ENCODE data around the gene HOXB2.

Gene HOXB2

DNA sequence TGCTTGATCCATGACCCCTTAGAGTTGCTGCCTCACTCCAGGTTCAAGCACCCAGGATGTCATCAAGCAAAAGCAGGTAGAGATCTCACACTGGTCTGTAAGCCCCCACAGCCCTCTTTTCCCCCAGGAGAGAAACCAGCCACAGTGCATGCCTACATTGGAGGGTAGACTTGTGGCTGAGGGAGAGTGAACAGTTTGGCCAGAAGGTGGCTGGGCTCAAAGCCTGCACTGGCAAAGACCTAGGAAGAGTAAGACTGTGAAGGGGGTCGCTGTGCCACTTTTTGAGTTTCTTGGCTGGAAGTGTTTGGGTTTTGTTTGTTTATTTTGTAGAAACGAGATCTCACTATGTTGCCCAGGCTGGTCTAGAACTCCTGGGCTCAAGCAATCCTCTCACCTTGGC, 42.6 kb downstream of the HOXB2 start:
- Histone ChIP-seq H3K4me2 (ENCODE audit: low read depth, low read length, poor library complexity, severe bottlenecking) (no peak overlapping the region), H3K27me3 (ENCODE audit: low read length) (no peaks in the 10 kb centered on the region), H3F3A (ENCODE audit: insufficient read depth) (no peaks in the 10 kb centered on the region), H2AFZ (ENCODE audit: low read depth, low read length, severe bottlenecking) (no peak overlapping the region), H3K4me3 (ENCODE audit: insufficient read depth, low read length, poor library complexity, severe bottlenecking) (no peak overlapping the region), H3K9me3 (ENCODE audit: insufficient read depth, low read length) (no peaks in the 10 kb centered on the region), H3K9ac (ENCODE audit: low read length) (no peak overlapping the region), H3K79me2 (ENCODE audit: insufficient read depth, low read length) (no peaks in the 10 kb centered on the region), H3K9me2 (replicated peaks; ENCODE audit: insufficient read depth, low read length) (no peaks in the 10 kb centered on the region), H3K36me3 (ENCODE audit: low read length) (no peaks in the 10 kb centered on the region), H4K20me1 (ENCODE audit: low read depth, low read length) (no peaks in the 10 kb centered on the region), H3K27ac (ENCODE audit: low read depth, low read length) (no peak overlapping the region)
- no peak for TF ChIP-seq EZH2phosphoT487 (conservative IDR thresholded peaks at IDR 0.05; ENCODE audit: low read length)
- TF ChIP-seq, protein P1, sequence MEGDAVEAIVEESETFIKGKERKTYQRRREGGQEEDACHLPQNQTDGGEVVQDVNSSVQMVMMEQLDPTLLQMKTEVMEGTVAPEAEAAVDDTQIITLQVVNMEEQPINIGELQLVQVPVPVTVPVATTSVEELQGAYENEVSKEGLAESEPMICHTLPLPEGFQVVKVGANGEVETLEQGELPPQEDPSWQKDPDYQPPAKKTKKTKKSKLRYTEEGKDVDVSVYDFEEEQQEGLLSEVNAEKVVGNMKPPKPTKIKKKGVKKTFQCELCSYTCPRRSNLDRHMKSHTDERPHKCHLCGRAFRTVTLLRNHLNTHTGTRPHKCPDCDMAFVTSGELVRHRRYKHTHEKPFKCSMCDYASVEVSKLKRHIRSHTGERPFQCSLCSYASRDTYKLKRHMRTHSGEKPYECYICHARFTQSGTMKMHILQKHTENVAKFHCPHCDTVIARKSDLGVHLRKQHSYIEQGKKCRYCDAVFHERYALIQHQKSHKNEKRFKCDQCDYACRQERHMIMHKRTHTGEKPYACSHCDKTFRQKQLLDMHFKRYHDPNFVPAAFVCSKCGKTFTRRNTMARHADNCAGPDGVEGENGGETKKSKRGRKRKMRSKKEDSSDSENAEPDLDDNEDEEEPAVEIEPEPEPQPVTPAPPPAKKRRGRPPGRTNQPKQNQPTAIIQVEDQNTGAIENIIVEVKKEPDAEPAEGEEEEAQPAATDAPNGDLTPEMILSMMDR (IDR thresholded peaks at IDR 0.05; ENCODE audit: insufficient read depth, low read length, poor library complexity, severe bottlenecking), result no peak

DNA sequence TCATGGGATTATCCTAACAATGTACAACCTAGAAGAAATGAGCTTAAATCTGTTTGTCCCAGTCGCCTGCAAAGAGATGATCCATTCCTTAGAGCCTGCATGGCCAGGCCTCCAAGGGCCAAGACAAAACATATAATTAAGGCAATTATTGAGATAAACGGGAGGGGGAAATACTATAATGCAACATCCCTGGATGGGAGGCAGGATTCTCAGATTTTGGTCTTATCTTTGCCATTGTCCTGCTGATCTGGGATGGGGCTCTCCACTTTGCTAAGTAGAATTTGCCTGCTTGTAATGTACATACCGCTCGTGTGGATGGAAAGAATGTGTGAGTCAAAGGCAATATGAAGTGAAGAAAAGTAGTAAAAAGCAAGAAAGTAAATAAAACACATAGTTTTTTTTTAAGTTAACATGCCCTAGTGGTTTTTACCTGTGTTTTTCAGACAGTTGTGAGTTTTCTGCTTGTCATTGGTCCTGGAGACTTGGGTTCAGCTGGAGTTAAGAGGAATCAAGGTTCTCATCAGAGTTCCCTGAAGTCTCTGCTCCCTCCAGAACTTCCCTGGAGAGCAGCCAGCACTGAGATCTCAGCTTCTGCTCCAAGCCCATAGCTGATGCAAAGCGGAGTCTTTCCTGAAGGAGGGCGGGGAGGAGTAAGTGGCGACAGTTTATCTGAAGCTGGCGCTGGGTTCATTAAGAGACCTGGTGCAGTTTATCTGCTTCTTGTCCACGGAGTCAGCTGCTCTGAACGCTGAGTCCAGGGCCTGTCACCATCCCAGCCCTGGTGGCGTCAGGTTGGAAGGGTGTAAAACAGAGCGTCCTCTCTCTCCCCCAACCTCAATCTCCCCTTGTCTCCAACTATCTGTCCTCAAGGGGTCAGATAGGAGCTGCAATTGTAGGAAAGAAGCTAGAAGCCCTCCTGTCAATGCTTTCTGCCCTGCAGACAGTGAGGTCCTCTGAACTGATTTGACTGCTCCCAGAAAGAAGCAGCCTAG, 44.2 kb downstream of the HOXB2 start:
- no peaks in the 10 kb centered on the region for H3K27me3 ChIP-seq (ENCODE audit: low read length)
- H3F3A ChIP-seq (ENCODE audit: insufficient read depth), result no peaks in the 10 kb centered on the region
- no peak overlapping the region for H3K9ac ChIP-seq (ENCODE audit: low read length)
- no peaks in the 10 kb centered on the region for H3K36me3 ChIP-seq (ENCODE audit: low read length)
- H4K20me1 ChIP-seq (ENCODE audit: low read depth, low read length), result no peaks in the 10 kb centered on the region
- H2AFZ ChIP-seq (ENCODE audit: low read depth, low read length, severe bottlenecking), result no peak overlapping the region
- no peak overlapping the region for H3K4me3 ChIP-seq (ENCODE audit: insufficient read depth, low read length, poor library complexity, severe bottlenecking)
- no peak overlapping the region for H3K27ac ChIP-seq (ENCODE audit: low read depth, low read length)
- no peaks in the 10 kb centered on the region for H3K79me2 ChIP-seq (ENCODE audit: insufficient read depth, low read length)
- no peaks in the 10 kb centered on the region for H3K9me2 ChIP-seq (replicated peaks; ENCODE audit: insufficient read depth, low read length)
- TF ChIP-seq EZH2phosphoT487 (conservative IDR thresholded peaks at IDR 0.05; ENCODE audit: low read length), result no peak
- TF ChIP-seq, protein P1 (IDR thresholded peaks at IDR 0.05; ENCODE audit: insufficient read depth, low read length, poor library complexity, severe bottlenecking), result no peak
- no peak overlapping the region for H3K4me2 ChIP-seq (ENCODE audit: low read depth, low read length, poor library complexity, severe bottlenecking)
- H3K9me3 ChIP-seq (ENCODE audit: insufficient read depth, low read length), result no peaks in the 10 kb centered on the region

DNA sequence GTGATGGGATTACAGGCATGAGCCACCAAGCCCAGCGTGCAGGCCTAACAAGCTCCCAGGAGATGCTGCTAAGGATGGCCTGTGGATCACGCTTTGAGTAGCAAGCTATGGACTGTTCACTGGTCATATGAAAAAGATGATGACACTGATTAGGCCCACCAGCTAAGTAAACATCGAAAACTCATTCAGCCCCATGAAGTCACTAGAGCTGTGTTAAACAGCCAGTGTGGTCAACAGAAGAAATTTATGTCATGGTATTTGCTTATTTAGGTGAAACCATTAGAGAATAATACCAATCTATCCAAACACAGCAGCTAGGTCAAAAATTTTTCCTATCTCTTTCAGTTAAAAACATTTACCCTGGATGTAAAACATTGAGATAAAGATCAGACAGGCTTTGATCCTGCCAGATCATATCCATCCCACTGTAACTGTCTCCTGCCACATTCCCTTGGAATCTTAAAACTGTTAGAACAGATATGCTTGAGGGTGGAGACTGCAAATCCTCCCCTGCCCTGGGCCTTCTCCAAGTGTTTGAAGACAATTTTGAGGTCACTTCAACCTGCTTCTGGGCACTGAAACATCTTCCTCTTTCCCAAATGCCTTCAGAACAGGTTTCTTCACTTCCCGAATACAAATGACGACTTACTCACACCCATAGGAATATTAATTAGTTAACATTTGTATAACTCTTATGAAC, 45.0 kb downstream of the HOXB2 start:
- Histone ChIP-seq H3K79me2 (ENCODE audit: insufficient read depth, low read length) (no peaks in the 10 kb centered on the region), H3K27me3 (ENCODE audit: low read length) (no peaks in the 10 kb centered on the region), H4K20me1 (ENCODE audit: low read depth, low read length) (no peaks in the 10 kb centered on the region), H2AFZ (ENCODE audit: low read depth, low read length, severe bottlenecking) (no peak overlapping the region), H3K9me3 (ENCODE audit: insufficient read depth, low read length) (no peaks in the 10 kb centered on the region), H3K4me3 (ENCODE audit: insufficient read depth, low read length, poor library complexity, severe bottlenecking) (no peak overlapping the region), H3K27ac (ENCODE audit: low read depth, low read length) (no peak overlapping the region), H3F3A (ENCODE audit: insufficient read depth) (no peaks in the 10 kb centered on the region), H3K9me2 (replicated peaks; ENCODE audit: insufficient read depth, low read length) (no peaks in the 10 kb centered on the region), H3K36me3 (ENCODE audit: low read length) (no peaks in the 10 kb centered on the region), H3K4me2 (ENCODE audit: low read depth, low read length, poor library complexity, severe bottlenecking) (no peak overlapping the region), H3K9ac (ENCODE audit: low read length) (no peak overlapping the region)
- no peak for TF ChIP-seq EZH2phosphoT487 (conservative IDR thresholded peaks at IDR 0.05; ENCODE audit: low read length)

Measured in SU-DHL-6 (cell line).